Measurements from ENCODE around the gene AVP.

DNA sequence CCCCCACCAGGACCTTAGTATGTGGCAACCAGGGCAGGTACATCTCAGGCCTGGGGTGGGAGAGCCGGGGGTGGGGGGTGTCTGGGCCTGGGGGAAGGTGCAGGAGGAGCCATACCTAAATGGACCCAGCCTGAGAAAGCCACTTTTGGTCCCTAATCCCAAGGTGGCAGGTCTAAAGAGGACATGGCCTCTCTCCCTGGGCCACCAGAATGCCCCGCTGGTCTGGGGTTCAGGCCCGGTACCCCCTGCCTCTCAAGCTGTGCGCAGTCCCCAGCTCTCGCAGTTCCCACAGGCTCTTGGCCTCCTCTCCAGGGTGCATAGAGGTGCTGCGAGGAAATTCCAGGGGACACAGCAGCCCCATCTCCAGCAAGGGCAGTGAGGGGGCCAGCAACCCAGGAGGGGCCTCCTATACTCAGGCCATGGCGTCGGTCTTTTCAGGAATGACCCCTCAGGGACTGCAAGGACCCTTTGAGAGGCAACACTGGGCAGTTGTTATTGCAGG is 1.1 kb upstream of the AVP start:
- TF ChIP-seq POLR2A (IDR thresholded peaks at IDR 0.05; ENCODE audit: low read depth, low read length), result no peak
- no peak for TF ChIP-seq POLR2AphosphoS5 (IDR thresholded peaks at IDR 0.05; ENCODE audit: low read depth, low read length)
- no peak for TF ChIP-seq TAF1 (IDR thresholded peaks at IDR 0.05; ENCODE audit: borderline replicate concordance, low read depth, low read length)

All from GM12892 (cell line).